ENCODE measurements around the gene NOB1. TPM values are rescaled to one million over a fixed set of nuclear protein-coding genes. Genes with fewer than 3 reads are reported as not detected.

NOB1 gene
- total and polyA plus RNA-seq, 9 of the 15 experiments (the other 6 are each of a cell fraction or from before 2014, with no cell fraction given), result 42.4 to 148 (median 116) TPM

DNA sequence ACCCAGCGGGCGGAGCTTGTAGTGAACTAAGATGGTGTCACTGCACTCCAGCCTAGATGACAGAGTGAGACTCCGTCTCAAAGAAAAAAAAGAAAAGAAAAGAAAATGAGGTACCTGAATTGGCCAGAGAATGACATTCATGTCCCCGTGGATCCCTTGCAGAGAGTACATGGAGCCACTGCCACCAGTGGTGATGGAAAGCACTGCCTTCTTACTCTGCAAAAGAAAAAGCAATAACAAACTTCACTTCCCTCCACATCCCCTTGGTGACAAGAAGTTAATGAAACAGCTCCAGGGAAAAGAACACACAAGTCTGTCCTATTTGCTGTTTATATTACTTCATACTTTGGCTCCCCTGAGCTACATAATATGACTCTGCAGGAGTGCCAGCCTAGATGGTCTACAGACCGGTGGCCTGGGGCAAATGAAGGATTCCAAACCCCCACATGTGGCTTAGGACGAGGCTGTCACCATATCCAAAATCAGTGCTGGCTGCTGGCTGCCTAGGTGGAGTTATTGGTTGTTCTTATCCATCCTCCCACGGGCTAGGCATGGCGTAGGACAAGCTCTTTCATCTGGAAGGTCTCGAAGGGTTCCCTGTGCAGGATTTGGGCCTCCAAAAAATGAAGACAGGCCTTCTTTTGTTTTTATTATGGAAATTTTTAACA, 41.7 kb downstream of the NOB1 start (continued):
- no peak for TF ChIP-seq HNRNPUL1 (IDR thresholded peaks at IDR 0.05; ENCODE audit: low read length)
- TF ChIP-seq, protein P1, sequence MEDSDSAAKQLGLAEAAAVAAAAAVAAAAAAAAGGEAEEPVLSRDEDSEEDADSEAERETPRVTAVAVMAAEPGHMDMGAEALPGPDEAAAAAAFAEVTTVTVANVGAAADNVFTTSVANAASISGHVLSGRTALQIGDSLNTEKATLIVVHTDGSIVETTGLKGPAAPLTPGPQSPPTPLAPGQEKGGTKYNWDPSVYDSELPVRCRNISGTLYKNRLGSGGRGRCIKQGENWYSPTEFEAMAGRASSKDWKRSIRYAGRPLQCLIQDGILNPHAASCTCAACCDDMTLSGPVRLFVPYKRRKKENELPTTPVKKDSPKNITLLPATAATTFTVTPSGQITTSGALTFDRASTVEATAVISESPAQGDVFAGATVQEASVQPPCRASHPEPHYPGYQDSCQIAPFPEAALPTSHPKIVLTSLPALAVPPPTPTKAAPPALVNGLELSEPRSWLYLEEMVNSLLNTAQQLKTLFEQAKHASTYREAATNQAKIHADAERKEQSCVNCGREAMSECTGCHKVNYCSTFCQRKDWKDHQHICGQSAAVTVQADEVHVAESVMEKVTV (CRISPR knock-in tag; IDR thresholded peaks at IDR 0.05), result no peak
- TF ChIP-seq ZSCAN32 (CRISPR knock-in tag; IDR thresholded peaks at IDR 0.05), result no peak
- TF ChIP-seq BRF1 (IDR thresholded peaks at IDR 0.05; ENCODE audit: borderline replicate concordance, extremely low read depth, insufficient read length), result no peak
- TF ChIP-seq TCF7L2 (IDR thresholded peaks at IDR 0.05; ENCODE audit: low read depth, low read length), result no peak

DNA sequence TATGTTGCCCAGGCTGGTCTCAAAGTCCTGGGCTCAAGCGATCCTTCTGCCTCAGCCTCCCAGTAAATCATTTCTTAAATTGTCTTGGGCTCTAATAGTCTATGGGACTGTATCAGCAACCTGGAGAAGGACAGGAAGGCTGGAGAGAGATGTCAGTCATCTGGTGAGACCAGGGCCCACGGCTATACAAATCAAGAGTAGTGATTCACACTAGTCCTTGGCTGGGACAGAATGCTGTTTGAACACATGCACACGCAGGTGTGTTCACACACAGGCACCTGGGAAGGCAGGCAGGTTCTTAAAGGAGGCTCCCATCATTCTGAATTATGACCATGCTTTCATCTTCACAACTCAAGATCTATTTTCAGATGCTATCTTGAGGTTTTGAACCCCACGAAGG, 42.4 kb downstream of the NOB1 start:
- DNase-seq (ENCODE audit: extremely low read depth in 1 of 4, low spot score in 3 of 4), result no peak
- H3K4me2 ChIP-seq (ENCODE audit: insufficient read depth, low read length), result no peak overlapping the region
- TF ChIP-seq ZNF133 (CRISPR knock-in tag; IDR thresholded peaks at IDR 0.05) (no peak), TAL1 (IDR thresholded peaks at IDR 0.05) (no peak)

More for the DNA sequence above, 42.4 kb downstream of the NOB1 start:
- Histone ChIP-seq H4K20me1 (replicated peaks; ENCODE audit: control insufficient read depth, insufficient read depth, low read length) (no peaks in the 10 kb centered on the region), H3K4me1 (replicated peaks in 1 of 2; ENCODE audit: control insufficient read depth in 2 of 2, insufficient read depth in 2 of 2, low read length in 2 of 2) (no peaks in the 10 kb centered on the region; a peak in 1 of 5 replicates), H3K9me3 (replicated peaks; ENCODE audit: control insufficient read depth, insufficient read depth, low read depth, low read length) (no peaks in the 10 kb centered on the region), H3K79me2 (ENCODE audit: control insufficient read depth, insufficient read depth, low read length) (no peaks in the 10 kb centered on the region), H3K36me3 (ENCODE audit: control insufficient read depth, insufficient read depth, low read length) (peaks cover 64% of the 10 kb centered on the region; the same call in 2 of the 3 replicates), H3K27me3 (ENCODE audit: control insufficient read depth in 2 of 2, insufficient read depth in 2 of 2, low read length in 2 of 2) (no peaks in the 10 kb centered on the region), H3K9ac (ENCODE audit: insufficient read depth in 1 of 2, low read depth in 2 of 2, low read length in 2 of 2) (no peak overlapping the region), H2AFZ (ENCODE audit: low read depth, low read length) (no peak overlapping the region), H3K27ac (ENCODE audit: extremely low read depth, low read depth, low read length) (no peak overlapping the region), H3K4me3 (no peak overlapping the region), H3K9me1 (ENCODE audit: control insufficient read depth, insufficient read depth, low read length) (no peaks in the 10 kb centered on the region)
- ATAC-seq (no peak), FAIRE-seq (no peak)
- ChIA-PET CTCF (ENCODE audit: low intra/inter-chr PET ratio) (no interaction called here), POLR2A (interaction anchor here (0.6 to 2.4 kb wide), 3 partner anchors 10 to 42 kb away, joined by 5 to 10 read pairs (median 6); partner anchors contain the start of gene NOB1)
- intact Hi-C loops (cut with micrococcal nuclease) (no loop called here), in situ Hi-C loops (cut with MboI) (loop anchor here (5.0 kb wide), 1 partner anchor 40 kb away; the partner anchor contains the start of gene NOB1)
- BruUV-seq (replicated peaks), result no TSS peak
- WGBS (ENCODE audit: insufficient coverage, low coverage, missing lambda C conversion rate), result 76% methylated on average over 4 of the region's 4 CpGs

Measured in K562 (cell line).